ENCODE data around the gene INTS15. TPM values are rescaled to one million over a fixed set of nuclear protein-coding genes. Genes with fewer than 3 reads are reported as not detected.

INTS15 gene
- total RNA-seq, 1 donor from 2014 or later = 15.9 TPM

- intact Hi-C loops (cut with DNase I) = no loop called here
- DNase-seq (ENCODE audit: missing footprints) (no peak), ATAC-seq (no peak)
Observed at GRCh38 chr7:6650086-6650485, 60.3 kb downstream of the INTS15 start.

- intact Hi-C loops (cut with DNase I) = no loop called here
- DNase-seq (ENCODE audit: missing footprints) = no peak
- no peak for ATAC-seq
Observed at GRCh38 chr7:6650521-6651011, 60.7 kb downstream of the INTS15 start.

- intact Hi-C loops (cut with DNase I) = no loop called here
- ATAC-seq (no peak), DNase-seq (ENCODE audit: missing footprints) (no peak)
Observed at GRCh38 chr7:6651851-6652445, 62.1 kb downstream of the INTS15 start.

GRCh38 chr7:6652446-6653011, 62.7 kb downstream of the INTS15 start:
- ATAC-seq = no peak
- no peak for DNase-seq (ENCODE audit: missing footprints)
- intact Hi-C loops (cut with DNase I) = no loop called here

GRCh38 chr7:6653071-6654003, 63.5 kb downstream of the INTS15 start:
- ATAC-seq (no peak), DNase-seq (ENCODE audit: missing footprints) (no peak)
- intact Hi-C loops (cut with DNase I) = no loop called here

- intact Hi-C loops (cut with DNase I) = no loop called here
- ATAC-seq = no peak
- DNase-seq (ENCODE audit: missing footprints) = no peak
Observed at GRCh38 chr7:6654113-6654841, 64.5 kb downstream of the INTS15 start.

- intact Hi-C loops (cut with DNase I) = no loop called here
- DNase-seq (ENCODE audit: missing footprints) (no peak), ATAC-seq (no peak)
Observed at GRCh38 chr7:6654842-6655610, 65.2 kb downstream of the INTS15 start.

- no peak for ATAC-seq
Observed at GRCh38 chr7:6655636-6656385, 66.0 kb downstream of the INTS15 start.

GRCh38 chr7:6656413-6656812, 66.6 kb downstream of the INTS15 start:
- no peak for ATAC-seq
- intact Hi-C loops (cut with DNase I) = no loop called here
- no peak for DNase-seq (ENCODE audit: missing footprints)

More at GRCh38 chr7:6655636-6656385, 66.0 kb downstream of the INTS15 start:
- DNase-seq (ENCODE audit: missing footprints) = no peak
- intact Hi-C loops (cut with DNase I) = no loop called here

Other genes with a start within 250 kb of the INTS15 start
- 30.4 TPM for gene FAM220A, start 241.1 kb upstream of the INTS15 start, total RNA-seq
- gene RAC1, start 215.5 kb upstream of the INTS15 start, total RNA-seq = 146 TPM
- 6.7 TPM for gene DAGLB, start 142.1 kb upstream of the INTS15 start, total RNA-seq
- gene KDELR2, start 105.9 kb upstream of the INTS15 start, total RNA-seq = 57.7 TPM
- gene GRID2IP, start 38.6 kb upstream of the INTS15 start, total RNA-seq = not detected
- gene ZDHHC4, start 12.6 kb upstream of the INTS15 start, total RNA-seq = 39.3 TPM
- gene ZNF853, start 25.6 kb downstream of the INTS15 start, total RNA-seq = 10.3 TPM
- gene ZNF316, start 47.3 kb downstream of the INTS15 start, total RNA-seq = 16.5 TPM
- 13.2 TPM for gene ZNF12, start 116.9 kb downstream of the INTS15 start, total RNA-seq
- not detected for gene RSPH10B2, start 164.1 kb downstream of the INTS15 start, total RNA-seq
- gene CCZ1B, start 236.3 kb downstream of the INTS15 start, total RNA-seq = 33.5 TPM

All from Right ventricle myocardium inferior (tissue), 1 donor.